Trophoblast cell (in vitro differentiated cells and primary cell): ENCODE data around the gene PLB1.

Experiments
- DNase-seq, 2 donors: peaks; one replicate each; pipeline ENCODE4 v3.0.0-alpha.2; 2016
- H2AFZ ChIP-seq: 2 replicates; pipeline ENCODE4 v1.6.1; 2013; ENCODE audit warnings: low read length, moderate library complexity, mild to moderate bottlenecking; ENCODE audit not compliant: insufficient read depth, poor library complexity
- H2AK5ac ChIP-seq: 2 replicates; pipeline ENCODE4 v1.6.1; 2013; ENCODE audit warnings: mild to moderate bottlenecking, low read length
- H2BK120ac ChIP-seq: 2 replicates; pipeline ENCODE4 v1.6.1; 2013; ENCODE audit warnings: low read length, mild to moderate bottlenecking, moderate library complexity; ENCODE audit not compliant: insufficient read depth, poor library complexity
- H2BK12ac ChIP-seq: 2 replicates; pipeline ENCODE4 v1.6.1; 2013; ENCODE audit warnings: mild to moderate bottlenecking, low read length, moderate library complexity
- H2BK5ac ChIP-seq: 2 replicates; pipeline ENCODE4 v1.6.1; 2013; ENCODE audit warnings: low read length, low read depth, moderate library complexity, mild to moderate bottlenecking; ENCODE audit not compliant: poor library complexity
- H3K14ac ChIP-seq: 2 replicates; pipeline ENCODE4 v1.6.1; 2013; ENCODE audit warnings: mild to moderate bottlenecking, low read length
- H3K18ac ChIP-seq: 2 replicates; pipeline ENCODE4 v1.6.1; 2013; ENCODE audit warnings: mild to moderate bottlenecking, low read length
- H3K23ac ChIP-seq: 2 replicates; pipeline ENCODE4 v1.6.1; 2013; ENCODE audit warnings: low read length
- H3K27ac ChIP-seq: 2 replicates; pipeline ENCODE4 v1.5.1; 2013; ENCODE audit warnings: low read depth, mild to moderate bottlenecking, inconsistent platforms, low read length, moderate library complexity
- H3K27me3 ChIP-seq: 2 replicates; pipeline ENCODE4 v1.6.1; 2013; ENCODE audit warnings: inconsistent platforms, mild to moderate bottlenecking, low read length, moderate library complexity; ENCODE audit not compliant: insufficient read depth
- H3K36me3 ChIP-seq, 2 experiments: 1 replicate in 1 of 2; 2 replicates in 1 of 2; pipeline ENCODE4 v1.6.1; 2013; ENCODE audit warnings: low read length in 2 of 2, mild to moderate bottlenecking in 2 of 2, moderate library complexity in 1 of 2; ENCODE audit not compliant: insufficient read depth in 2 of 2, control insufficient read depth in 1 of 2
- H3K4ac ChIP-seq: 2 replicates; pipeline ENCODE4 v1.6.1; 2013; ENCODE audit warnings: low read depth, mild to moderate bottlenecking, low read length, moderate library complexity
- H3K4me1 ChIP-seq, 2 experiments: 1 replicate in 1 of 2; 2 replicates in 1 of 2; pipeline ENCODE4 v1.6.1; 2013; ENCODE audit warnings: low read length in 2 of 2, mild to moderate bottlenecking in 2 of 2, moderate library complexity in 1 of 2; ENCODE audit not compliant: insufficient read depth in 2 of 2, control insufficient read depth in 1 of 2
- H3K4me2 ChIP-seq: 2 replicates; pipeline ENCODE4 v1.6.1; 2013; ENCODE audit warnings: inconsistent platforms, mild to moderate bottlenecking, low read length, moderate library complexity
- H3K4me3 ChIP-seq: 2 replicates; pipeline ENCODE4 v1.5.1; 2013; ENCODE audit warnings: mild to moderate bottlenecking, low read depth, low read length, inconsistent platforms
- H3K79me1 ChIP-seq: one replicate; pipeline ENCODE4 v1.6.1; 2013; ENCODE audit warnings: low read length
- H3K79me2 ChIP-seq: 2 replicates; pipeline ENCODE4 v1.6.1; 2013; ENCODE audit warnings: low read length, mild to moderate bottlenecking; ENCODE audit not compliant: control insufficient read depth, insufficient read depth, poor library complexity
- H3K9ac ChIP-seq: 2 replicates; pipeline ENCODE4 v1.6.1; 2013; ENCODE audit warnings: mild to moderate bottlenecking, low read length
- H3K9me3 ChIP-seq: 2 replicates; pipeline ENCODE4 v1.6.1; 2013; ENCODE audit warnings: low read depth, mild to moderate bottlenecking, control low read depth, inconsistent platforms, low read length; ENCODE audit not compliant: insufficient read depth
- H4K12ac ChIP-seq: 2 replicates; pipeline ENCODE4 v1.6.1; 2013; ENCODE audit warnings: low read depth, mild to moderate bottlenecking, low read length, moderate library complexity
- H4K8ac ChIP-seq: 2 replicates; pipeline ENCODE4 v1.6.1; 2013; ENCODE audit warnings: low read depth, mild to moderate bottlenecking, low read length, moderate library complexity
- H4K91ac ChIP-seq: one replicate; pipeline ENCODE4 v1.6.1; 2013; ENCODE audit warnings: low read depth, mild to moderate bottlenecking, low read length, moderate library complexity
- WGBS: extraction: QIAGEN DNeasy Blood & Tissue Kit; methylation state at CpG from one replicate; pipeline ENCODE4 v1.1.7; 2013; ENCODE audit warnings: missing lambda C conversion rate; ENCODE audit not compliant: insufficient read length, insufficient coverage; ENCODE audit errors: extremely low coverage; 5-methylcytosine and 5-hydroxymethylcytosine counted together

PLB1 gene

GRCh38 chr2:28688818-28689217 lies 193.0 kb downstream of the PLB1 start:
- no peak overlapping the region for H2AFZ ChIP-seq
- no peak overlapping the region for H3K23ac ChIP-seq
- H3K4me1 ChIP-seq = peaks cover 35 to 53% of the 10 kb centered on the region in 2 experiments
- H2BK5ac ChIP-seq = no peak overlapping the region
- H3K9me3 ChIP-seq = no peaks in the 10 kb centered on the region
- H3K14ac ChIP-seq = no peak overlapping the region
- DNase-seq = no peak
- peak overlapping the region; percentile 87 for H2BK12ac ChIP-seq
- H3K4me3 ChIP-seq = no peak overlapping the region
- H3K18ac ChIP-seq = no peak overlapping the region
- H4K12ac ChIP-seq = no peak overlapping the region
- H2BK120ac ChIP-seq = peak overlapping the region; percentile 21
- peaks cover 6% of the 10 kb centered on the region for H3K79me2 ChIP-seq
- H3K4me2 ChIP-seq = no peak overlapping the region
- H4K8ac ChIP-seq = no peak overlapping the region
- H3K4ac ChIP-seq = no peak overlapping the region
- peaks cover 60% of the 10 kb centered on the region for H3K79me1 ChIP-seq
- H2AK5ac ChIP-seq = no peak overlapping the region
- no peak overlapping the region for H3K27ac ChIP-seq
- no peaks in the 10 kb centered on the region for H3K36me3 ChIP-seq
- H4K91ac ChIP-seq = peak overlapping the region; percentile 61
- H3K9ac ChIP-seq = no peak overlapping the region
- no peaks in the 10 kb centered on the region for H3K27me3 ChIP-seq
- no CpG with 5 or more reads among the region's 2 CpGs for WGBS

GRCh38 chr2:28689771-28690170 lies 193.9 kb downstream of the PLB1 start:
- H4K8ac ChIP-seq = no peak overlapping the region
- H2BK5ac ChIP-seq = no peak overlapping the region
- H3K79me1 ChIP-seq = peaks cover 55% of the 10 kb centered on the region
- H3K4me2 ChIP-seq = no peak overlapping the region
- H2BK12ac ChIP-seq = no peak overlapping the region
- H3K23ac ChIP-seq = no peak overlapping the region
- no peak overlapping the region for H3K18ac ChIP-seq
- peak; percentile 35 to 43 for DNase-seq
- no peak overlapping the region for H3K4me3 ChIP-seq
- H3K4ac ChIP-seq = no peak overlapping the region
- H3K36me3 ChIP-seq = no peaks in the 10 kb centered on the region
- no peak overlapping the region for H3K9ac ChIP-seq
- no peak overlapping the region for H3K14ac ChIP-seq
- peaks cover 3% of the 10 kb centered on the region for H3K79me2 ChIP-seq
- H4K91ac ChIP-seq = peak overlapping the region; percentile 25
- H3K9me3 ChIP-seq = no peaks in the 10 kb centered on the region
- H2BK120ac ChIP-seq = peak overlapping the region; percentile 61
- no peak overlapping the region for H4K12ac ChIP-seq
- H2AFZ ChIP-seq = no peak overlapping the region
- H2AK5ac ChIP-seq = no peak overlapping the region
- no CpG with 5 or more reads among the region's 2 CpGs for WGBS
- peak overlapping the region; percentile 9 for H3K27ac ChIP-seq
- peaks cover 29 to 47% of the 10 kb centered on the region in 2 experiments for H3K4me1 ChIP-seq
- no peaks in the 10 kb centered on the region for H3K27me3 ChIP-seq

- DNase-seq = peak; percentile 52 to 72
- Histone ChIP-seq H3K79me1 (peaks cover 45% of the 10 kb centered on the region), H4K8ac (peak overlapping the region; percentile 88), H2BK12ac (peak overlapping the region; percentile 92), H3K79me2 (peaks cover 3% of the 10 kb centered on the region), H2BK120ac (peak overlapping the region; percentile 88), H3K4me2 (no peak overlapping the region), H4K91ac (peak overlapping the region; percentile 94), H2AFZ (no peak overlapping the region), H3K4me1 (peaks cover 29 to 39% of the 10 kb centered on the region in 2 experiments), H3K27me3 (no peaks in the 10 kb centered on the region), H3K18ac (peak overlapping the region; percentile 87), H3K4me3 (no peak overlapping the region), H3K14ac (peak overlapping the region; percentile 83), H3K9me3 (no peaks in the 10 kb centered on the region), H4K12ac (peak overlapping the region; percentile 60), H2BK5ac (peak overlapping the region; percentile 80), H3K9ac (no peak overlapping the region), H3K36me3 (no peaks in the 10 kb centered on the region), H3K27ac (peak overlapping the region; percentile 94), H3K23ac (no peak overlapping the region), H3K4ac (peak overlapping the region; percentile 12), H2AK5ac (peak overlapping the region; percentile 55)
- no CpG with 5 or more reads among the region's 3 CpGs for WGBS
Measured at GRCh38 chr2:28692411-28692810, 196.6 kb downstream of the PLB1 start.

GRCh38 chr2:28693223-28693622 lies 197.4 kb downstream of the PLB1 start:
- H4K8ac ChIP-seq = no peak overlapping the region
- peak overlapping the region; percentile 74 for H4K91ac ChIP-seq
- no peak overlapping the region for H3K23ac ChIP-seq
- no peak overlapping the region for H3K4me3 ChIP-seq
- H3K27me3 ChIP-seq = no peaks in the 10 kb centered on the region
- peaks cover 3% of the 10 kb centered on the region for H3K79me2 ChIP-seq
- H4K12ac ChIP-seq = no peak overlapping the region
- peaks cover 23 to 31% of the 10 kb centered on the region in 2 experiments for H3K4me1 ChIP-seq
- H3K4ac ChIP-seq = no peak overlapping the region
- H2BK12ac ChIP-seq = peak overlapping the region; percentile 74
- H2BK120ac ChIP-seq = peak overlapping the region; percentile 64
- H3K9ac ChIP-seq = no peak overlapping the region
- H2BK5ac ChIP-seq = peak overlapping the region; percentile 46
- H3K79me1 ChIP-seq = peaks cover 40% of the 10 kb centered on the region
- H3K36me3 ChIP-seq = no peaks in the 10 kb centered on the region
- no peak overlapping the region for H3K27ac ChIP-seq
- no peak for DNase-seq
- H2AK5ac ChIP-seq = no peak overlapping the region
- no CpG with 5 or more reads among the region's 3 CpGs for WGBS
- H3K4me2 ChIP-seq = no peak overlapping the region
- peak overlapping the region; percentile 51 for H3K14ac ChIP-seq
- H3K9me3 ChIP-seq = no peaks in the 10 kb centered on the region
- no peak overlapping the region for H2AFZ ChIP-seq
- no peak overlapping the region for H3K18ac ChIP-seq
